Smooth muscle cell of the coronary artery (primary cell): ENCODE data around the gene SKAP2. TPM values are rescaled to one million over a fixed set of nuclear protein-coding genes. Genes with fewer than 3 reads are reported as not detected.

Source experiments
- total RNA-seq: library from RNA; depleted of rRNA; stranded (reverse); fragments of >200 nt; gene quantifications from 2 replicates; pipeline ENCODE4 v1.2.3, GENCODE V29; 2014; ENCODE audit warnings: low replicate concordance

Gene SKAP2, protein sequence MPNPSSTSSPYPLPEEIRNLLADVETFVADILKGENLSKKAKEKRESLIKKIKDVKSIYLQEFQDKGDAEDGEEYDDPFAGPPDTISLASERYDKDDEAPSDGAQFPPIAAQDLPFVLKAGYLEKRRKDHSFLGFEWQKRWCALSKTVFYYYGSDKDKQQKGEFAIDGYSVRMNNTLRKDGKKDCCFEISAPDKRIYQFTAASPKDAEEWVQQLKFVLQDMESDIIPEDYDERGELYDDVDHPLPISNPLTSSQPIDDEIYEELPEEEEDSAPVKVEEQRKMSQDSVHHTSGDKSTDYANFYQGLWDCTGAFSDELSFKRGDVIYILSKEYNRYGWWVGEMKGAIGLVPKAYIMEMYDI
- 1.1 and 1.7 TPM in 2 replicates for total RNA-seq

DNA sequence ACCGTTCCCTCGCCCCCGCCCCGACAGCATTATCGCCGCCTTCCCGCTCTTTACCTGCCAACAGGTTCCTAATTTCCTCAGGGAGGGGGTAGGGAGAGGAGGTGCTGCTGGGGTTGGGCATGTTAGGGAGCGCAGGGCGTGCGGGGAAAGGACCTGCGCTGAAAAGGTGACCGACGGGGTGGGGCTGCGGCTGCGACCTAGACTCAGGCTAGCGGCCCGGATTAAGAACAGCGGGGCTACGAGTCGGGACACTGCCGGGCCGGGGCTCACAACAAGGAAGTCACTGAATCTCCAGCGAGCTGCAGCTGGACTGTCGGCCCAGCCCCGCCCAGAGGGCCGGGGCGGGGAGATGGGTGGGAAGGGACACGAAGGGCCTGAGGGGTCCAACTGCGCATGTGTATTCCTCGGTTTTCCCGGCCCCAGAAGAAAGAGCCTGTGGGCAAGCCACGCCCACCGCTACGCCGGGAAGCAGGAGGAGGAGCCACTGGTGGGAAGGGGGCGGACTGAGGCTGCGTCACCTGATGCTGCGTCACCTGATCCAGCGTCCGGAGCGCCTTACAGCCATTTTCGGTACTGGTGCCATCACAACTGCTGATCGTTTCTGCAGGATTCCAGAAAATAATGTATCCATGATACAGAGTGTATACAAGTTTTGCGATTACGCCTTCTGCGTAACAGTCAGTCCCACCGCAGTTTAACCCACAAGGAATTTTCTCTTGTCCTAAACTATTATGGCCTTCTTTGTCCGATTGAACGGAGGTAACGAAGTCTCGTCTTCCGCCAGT, at the start of gene SKAP2:
SKAP2 (minus strand) TSS at position 282 of the 785 bp plus-strand sequence; CDS start at position 121, 161 bp downstream.

Other genes with a start within 250 kb of the SKAP2 start
- gene HOXA1, start 231.4 kb upstream of the SKAP2 start, total RNA-seq = not detected in 2 replicates
- not detected in 2 replicates for gene HOXA2, start 238.1 kb upstream of the SKAP2 start, total RNA-seq